Lower lobe of right lung (tissue), 2 donors: Measurements from ENCODE around the gene TTLL5. TPM values are rescaled to one million over a fixed set of nuclear protein-coding genes. Genes with fewer than 3 reads are reported as not detected.

Experiments
- ATAC-seq, 2 donors: fragments of 200-7000 bp; cut with Tn5 transposase; one replicate each; pipeline ENCODE4 v1.9.1; 2020 to 2022; ENCODE audit warnings: mild to moderate bottlenecking in 2 of 2, moderate library complexity in 2 of 2
- DNase-seq: peaks from one replicate; pipeline ENCODE4 v3.0.0-alpha.2; 2020
- H3K27ac ChIP-seq: fragments of 200-600 bp; one replicate; pipeline ENCODE4 v1.8.0; 2022
- H3K27me3 ChIP-seq: fragments of 200-600 bp; one replicate; pipeline ENCODE4 v1.8.0; 2022; ENCODE audit warnings: low read depth
- H3K36me3 ChIP-seq: fragments of 200-600 bp; one replicate; pipeline ENCODE4 v1.8.0; 2022; ENCODE audit warnings: mild to moderate bottlenecking
- H3K4me1 ChIP-seq: fragments of 200-600 bp; one replicate; pipeline ENCODE4 v1.8.0; 2022
- H3K4me3 ChIP-seq: fragments of 200-600 bp; one replicate; pipeline ENCODE4 v1.8.0; 2022; ENCODE audit warnings: mild to moderate bottlenecking
- H3K9me3 ChIP-seq: fragments of 200-600 bp; one replicate; pipeline ENCODE4 v1.8.0; 2022
- CTCF ChIP-seq: fragments of 200-600 bp; IDR thresholded peaks from one replicate; pipeline ENCODE4 v1.8.0; 2022; ENCODE audit warnings: antibody characterized with exemption, mild to moderate bottlenecking
- intact Hi-C: fragments of 100-400 bp; cut with DNase I; formaldehyde crosslinking; loops from one replicate; pipeline ENCODE4 v1.11.0; 2022
- total RNA-seq: library from RNA; stranded (reverse); fragmentation: NEBNext Ultra II Directional; extraction: Animal tissue kit (Norgen Biotek cat#: 25700); gene quantifications from one replicate; pipeline ENCODE4 v1.2.1, GENCODE V29; 2021
- donor health status: DM: no; HTN: yes; CAD: no; lungs with severe emphysema.

The TTLL5 gene
- total RNA-seq, 1 donor from 2014 or later = 32.6 TPM

- H3K27ac ChIP-seq = no peak overlapping the region
- no peaks in the 10 kb centered on the region for H3K9me3 ChIP-seq
- H3K27me3 ChIP-seq = no peaks in the 10 kb centered on the region
- H3K36me3 ChIP-seq = no peaks in the 10 kb centered on the region
- intact Hi-C loops = no loop called here
- no peak overlapping the region for H3K4me3 ChIP-seq
- ATAC-seq (no peak), DNase-seq (no peak)
- H3K4me1 ChIP-seq = no peaks in the 10 kb centered on the region
- no peak for TF ChIP-seq CTCF
Observed at GRCh38 chr14:75804570-75805275, 143.7 kb downstream of the TTLL5 start.

GRCh38 chr14:75805646-75806045, 144.6 kb downstream of the TTLL5 start:
- ATAC-seq = no peak
- no peaks in the 10 kb centered on the region for H3K36me3 ChIP-seq

GRCh38 chr14:75806352-75806832, 145.3 kb downstream of the TTLL5 start:
- no peaks in the 10 kb centered on the region for H3K36me3 ChIP-seq
- H3K27me3 ChIP-seq = no peaks in the 10 kb centered on the region
- DNase-seq = no peak
- no peak for TF ChIP-seq CTCF
- no peaks in the 10 kb centered on the region for H3K4me1 ChIP-seq
- H3K9me3 ChIP-seq = no peaks in the 10 kb centered on the region
- H3K27ac ChIP-seq = no peak overlapping the region
- H3K4me3 ChIP-seq = no peak overlapping the region
- intact Hi-C loops = no loop called here
- no peak for ATAC-seq

More at GRCh38 chr14:75805646-75806045, 144.6 kb downstream of the TTLL5 start:
- Histone ChIP-seq H3K9me3 (no peaks in the 10 kb centered on the region), H3K27me3 (no peaks in the 10 kb centered on the region), H3K4me3 (no peak overlapping the region), H3K27ac (no peak overlapping the region), H3K4me1 (no peaks in the 10 kb centered on the region)
- no peak for DNase-seq
- intact Hi-C loops = no loop called here
- TF ChIP-seq CTCF = no peak

GRCh38 chr14:75807667-75808360, 146.8 kb downstream of the TTLL5 start:
- H3K9me3 ChIP-seq = no peaks in the 10 kb centered on the region
- no peaks in the 10 kb centered on the region for H3K36me3 ChIP-seq
- intact Hi-C loops = no loop called here
- no peak for TF ChIP-seq CTCF
- no peak overlapping the region for H3K27ac ChIP-seq
- no peaks in the 10 kb centered on the region for H3K27me3 ChIP-seq
- no peak for ATAC-seq
- DNase-seq = no peak
- H3K4me3 ChIP-seq = no peak overlapping the region
- no peaks in the 10 kb centered on the region for H3K4me1 ChIP-seq

GRCh38 chr14:75811136-75811829, 150.2 kb downstream of the TTLL5 start:
- no peaks in the 10 kb centered on the region for H3K27me3 ChIP-seq
- H3K27ac ChIP-seq = no peak overlapping the region
- ATAC-seq (no peak), DNase-seq (no peak)
- H3K4me1 ChIP-seq = no peaks in the 10 kb centered on the region
- TF ChIP-seq CTCF = no peak
- H3K36me3 ChIP-seq = no peaks in the 10 kb centered on the region
- no peak overlapping the region for H3K4me3 ChIP-seq
- intact Hi-C loops = no loop called here
- no peaks in the 10 kb centered on the region for H3K9me3 ChIP-seq
